Osteoblast (primary cell): ENCODE data around the gene BCAT1. TPM values are rescaled to one million over a fixed set of nuclear protein-coding genes. Genes with fewer than 3 reads are reported as not detected.

ENCODE experiments used
- DNase-seq: peaks from one replicate; pipeline ENCODE4 v3.0.0; 2011; ENCODE audit warnings: low spot score, mixed read lengths; ENCODE audit not compliant: insufficient read length; ENCODE audit errors: missing footprints
- H2AFZ ChIP-seq: 2 replicates; pipeline ENCODE4 v1.6.0; 2011; ENCODE audit warnings: mild to moderate bottlenecking, low read length
- H3K27ac ChIP-seq: 2 replicates; pipeline ENCODE4 v1.5.1; 2011; ENCODE audit warnings: mild to moderate bottlenecking, low read depth, low read length, moderate library complexity
- H3K27me3 ChIP-seq: 2 replicates; pipeline ENCODE4 v1.6.0; 2012; ENCODE audit warnings: mild to moderate bottlenecking, control low read depth, inconsistent platforms, low read length, moderate library complexity; ENCODE audit not compliant: insufficient read depth
- H3K36me3 ChIP-seq: 2 replicates; pipeline ENCODE4 v1.5.1; 2011; ENCODE audit warnings: mild to moderate bottlenecking, low read length, control low read depth, moderate library complexity; ENCODE audit not compliant: insufficient read depth
- H3K4me1 ChIP-seq: 2 replicates; pipeline ENCODE4 v1.5.1; 2011; ENCODE audit warnings: mild to moderate bottlenecking, low read length, control low read depth, moderate library complexity; ENCODE audit not compliant: insufficient read depth
- H3K4me2 ChIP-seq: 2 replicates; pipeline ENCODE4 v1.6.0; 2011; ENCODE audit warnings: mild to moderate bottlenecking, low read length; ENCODE audit not compliant: insufficient read depth
- H3K4me3 ChIP-seq: fragments of 200-600 bp; sonication (generic); 3 replicates; pipeline ENCODE4 v1.5.1; 2012; ENCODE audit warnings: mild to moderate bottlenecking, low read length, inconsistent platforms; ENCODE audit not compliant: insufficient read depth
- H3K79me2 ChIP-seq: 2 replicates; pipeline ENCODE4 v1.6.0; 2012; ENCODE audit warnings: mild to moderate bottlenecking, low read length, control low read depth, inconsistent platforms; ENCODE audit not compliant: insufficient read depth
- H3K9me3 ChIP-seq: 2 replicates; pipeline ENCODE4 v1.5.1; 2011; ENCODE audit warnings: low read depth, low read length, control low read depth
- H4K20me1 ChIP-seq: 2 replicates; pipeline ENCODE4 v1.6.0; 2012; ENCODE audit warnings: mild to moderate bottlenecking, low read length, control low read depth; ENCODE audit not compliant: insufficient read depth
- total RNA-seq: library from RNA; depleted of rRNA; stranded (reverse); fragments of >200 nt; gene quantifications from 2 replicates; pipeline ENCODE4 v1.2.3, GENCODE V29; 2012
- TF ChIP-seq, protein P1 (sequence below): IDR thresholded peaks from 2 replicates; pipeline ENCODE4 v1.5.1; 2011; ENCODE audit warnings: mild to moderate bottlenecking, low read depth, low read length, moderate library complexity; ENCODE audit errors: extremely low read depth

Gene BCAT1
- total RNA-seq, 1 donor = 273 TPM

DNA sequence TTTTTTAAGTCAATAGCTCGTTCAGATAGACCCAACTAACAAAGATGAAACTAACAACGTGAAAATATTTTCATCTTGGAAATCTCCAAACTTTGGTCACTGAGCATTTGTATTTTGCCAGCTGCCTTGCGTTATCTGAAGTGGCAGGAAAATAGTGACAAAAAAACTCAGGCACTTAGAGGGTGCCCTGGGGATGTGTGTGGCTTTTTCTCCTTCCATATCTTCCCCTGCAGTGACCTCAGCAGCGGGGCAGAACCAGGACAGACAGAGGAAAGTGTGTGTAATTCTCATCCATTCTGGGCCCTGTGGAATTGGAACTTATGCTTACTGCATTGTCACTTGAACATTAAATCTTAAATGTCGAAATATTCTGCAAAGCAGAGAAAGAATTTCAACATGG, 152.0 kb downstream of the BCAT1 start:
- no peaks in the 10 kb centered on the region for H3K27me3 ChIP-seq
- H3K9me3 ChIP-seq = peaks cover 1% of the 10 kb centered on the region
- no peak overlapping the region for H3K4me3 ChIP-seq
- no peaks in the 10 kb centered on the region for H4K20me1 ChIP-seq
- H3K27ac ChIP-seq = no peak overlapping the region
- TF ChIP-seq, protein P1, sequence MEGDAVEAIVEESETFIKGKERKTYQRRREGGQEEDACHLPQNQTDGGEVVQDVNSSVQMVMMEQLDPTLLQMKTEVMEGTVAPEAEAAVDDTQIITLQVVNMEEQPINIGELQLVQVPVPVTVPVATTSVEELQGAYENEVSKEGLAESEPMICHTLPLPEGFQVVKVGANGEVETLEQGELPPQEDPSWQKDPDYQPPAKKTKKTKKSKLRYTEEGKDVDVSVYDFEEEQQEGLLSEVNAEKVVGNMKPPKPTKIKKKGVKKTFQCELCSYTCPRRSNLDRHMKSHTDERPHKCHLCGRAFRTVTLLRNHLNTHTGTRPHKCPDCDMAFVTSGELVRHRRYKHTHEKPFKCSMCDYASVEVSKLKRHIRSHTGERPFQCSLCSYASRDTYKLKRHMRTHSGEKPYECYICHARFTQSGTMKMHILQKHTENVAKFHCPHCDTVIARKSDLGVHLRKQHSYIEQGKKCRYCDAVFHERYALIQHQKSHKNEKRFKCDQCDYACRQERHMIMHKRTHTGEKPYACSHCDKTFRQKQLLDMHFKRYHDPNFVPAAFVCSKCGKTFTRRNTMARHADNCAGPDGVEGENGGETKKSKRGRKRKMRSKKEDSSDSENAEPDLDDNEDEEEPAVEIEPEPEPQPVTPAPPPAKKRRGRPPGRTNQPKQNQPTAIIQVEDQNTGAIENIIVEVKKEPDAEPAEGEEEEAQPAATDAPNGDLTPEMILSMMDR = no peak
- DNase-seq = no peak
- no peaks in the 10 kb centered on the region for H3K79me2 ChIP-seq
- H3K36me3 ChIP-seq = no peaks in the 10 kb centered on the region
- no peaks in the 10 kb centered on the region for H3K4me1 ChIP-seq
- no peak overlapping the region for H3K4me2 ChIP-seq
- H2AFZ ChIP-seq = peak overlapping the region; percentile 38

DNA sequence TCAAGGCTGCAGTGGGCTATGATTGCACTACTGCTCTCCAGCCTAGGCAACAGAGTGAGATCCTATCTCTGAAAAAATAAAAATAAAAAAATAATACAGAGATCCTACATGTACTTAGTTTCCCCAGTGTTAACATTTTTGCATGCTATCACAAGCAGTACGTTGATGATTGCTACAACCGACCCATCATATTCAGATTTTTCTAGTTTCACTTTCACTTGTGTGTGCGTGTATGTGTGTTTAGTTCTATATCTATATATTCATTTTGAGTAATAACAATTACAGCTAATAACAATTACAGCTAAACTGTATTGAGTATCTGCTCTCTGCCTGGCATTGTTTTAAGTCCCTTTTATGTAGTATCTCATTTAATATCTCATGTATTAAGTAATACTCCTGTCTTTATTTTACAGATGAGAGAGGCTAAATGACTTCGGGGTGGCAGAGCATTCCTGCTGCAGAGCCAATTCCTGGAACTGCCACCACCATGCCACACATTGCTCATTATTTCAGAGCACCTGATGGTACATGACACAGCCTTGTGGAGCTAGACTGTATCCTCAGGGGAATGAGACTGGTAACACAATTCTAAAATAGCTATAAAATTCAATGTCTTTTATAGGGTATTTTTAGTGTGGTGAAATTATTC, 153.1 kb downstream of the BCAT1 start:
- Histone ChIP-seq H2AFZ (peak overlapping the region; percentile 32), H3K4me1 (no peaks in the 10 kb centered on the region), H3K4me3 (peak overlapping the region; percentile 20), H3K27me3 (no peaks in the 10 kb centered on the region), H3K4me2 (peak overlapping the region; percentile 18), H3K27ac (no peak overlapping the region), H3K36me3 (no peaks in the 10 kb centered on the region), H4K20me1 (no peaks in the 10 kb centered on the region), H3K79me2 (no peaks in the 10 kb centered on the region), H3K9me3 (no peaks in the 10 kb centered on the region)
- peak; percentile 18 for DNase-seq
- TF ChIP-seq, protein P1 = no peak

DNA sequence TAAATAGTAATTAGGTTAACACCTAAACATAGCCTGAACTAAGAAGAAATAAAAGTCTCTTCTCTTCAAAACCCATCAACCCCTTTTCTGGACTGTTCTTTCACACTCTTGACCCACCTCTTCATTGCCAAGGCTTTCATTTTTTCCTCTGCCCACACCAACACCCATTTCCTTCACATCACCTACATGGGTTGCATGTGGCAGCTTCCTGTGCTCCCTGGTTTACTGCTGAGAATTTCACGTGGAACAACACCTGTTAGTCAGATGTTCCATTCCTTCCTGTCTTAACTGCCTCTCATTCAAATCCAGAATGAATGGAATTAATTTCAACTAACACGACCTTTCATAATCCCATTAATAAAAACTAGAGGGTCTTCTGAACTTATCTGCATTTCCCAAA, 157.3 kb downstream of the BCAT1 start:
- Histone ChIP-seq H3K27ac (no peak overlapping the region), H2AFZ (no peak overlapping the region), H3K4me3 (no peak overlapping the region), H3K79me2 (no peaks in the 10 kb centered on the region), H3K36me3 (no peaks in the 10 kb centered on the region), H3K9me3 (no peaks in the 10 kb centered on the region), H4K20me1 (no peaks in the 10 kb centered on the region), H3K4me1 (no peaks in the 10 kb centered on the region), H3K4me2 (no peak overlapping the region), H3K27me3 (peaks cover 7% of the 10 kb centered on the region)
- DNase-seq = no peak
- TF ChIP-seq, protein P1 = no peak

DNA sequence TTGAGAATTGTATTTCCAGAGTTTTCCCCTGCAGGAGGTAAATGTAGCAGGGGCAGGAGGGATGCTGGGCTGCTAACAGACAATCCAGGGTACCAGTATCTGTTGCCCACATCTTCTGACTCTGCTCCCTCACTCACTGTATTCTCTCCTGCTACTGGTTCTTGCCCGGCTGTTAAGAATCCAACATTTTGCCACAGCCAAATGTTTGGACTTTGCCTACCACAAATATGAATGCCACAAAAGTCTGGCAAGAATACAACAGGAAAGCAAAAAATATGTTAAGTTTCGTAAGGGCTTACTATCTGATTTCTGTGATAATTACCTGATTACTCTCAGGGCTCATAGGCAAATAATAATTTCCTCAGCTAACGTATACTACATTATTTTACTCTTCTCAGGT, 160.0 kb downstream of the BCAT1 start:
- Histone ChIP-seq H3K4me1 (no peaks in the 10 kb centered on the region), H3K27me3 (peaks cover 15% of the 10 kb centered on the region), H3K4me2 (no peak overlapping the region), H2AFZ (no peak overlapping the region), H3K36me3 (no peaks in the 10 kb centered on the region), H3K9me3 (no peaks in the 10 kb centered on the region), H3K79me2 (no peaks in the 10 kb centered on the region), H3K4me3 (no peak overlapping the region), H4K20me1 (no peaks in the 10 kb centered on the region), H3K27ac (no peak overlapping the region)
- TF ChIP-seq, protein P1 = no peak
- no peak for DNase-seq
